GM19467 (cell line): ENCODE results near the gene ITGAX.

Source experiments
- ATAC-seq: cut with Tn5 transposase; IDR thresholded peaks from one replicate; pipeline ENCODE4 v1.9.1; 2021; ENCODE audit warnings: mild to moderate bottlenecking, moderate library complexity; ENCODE audit not compliant: unreplicated experiment

Gene ITGAX

DNA sequence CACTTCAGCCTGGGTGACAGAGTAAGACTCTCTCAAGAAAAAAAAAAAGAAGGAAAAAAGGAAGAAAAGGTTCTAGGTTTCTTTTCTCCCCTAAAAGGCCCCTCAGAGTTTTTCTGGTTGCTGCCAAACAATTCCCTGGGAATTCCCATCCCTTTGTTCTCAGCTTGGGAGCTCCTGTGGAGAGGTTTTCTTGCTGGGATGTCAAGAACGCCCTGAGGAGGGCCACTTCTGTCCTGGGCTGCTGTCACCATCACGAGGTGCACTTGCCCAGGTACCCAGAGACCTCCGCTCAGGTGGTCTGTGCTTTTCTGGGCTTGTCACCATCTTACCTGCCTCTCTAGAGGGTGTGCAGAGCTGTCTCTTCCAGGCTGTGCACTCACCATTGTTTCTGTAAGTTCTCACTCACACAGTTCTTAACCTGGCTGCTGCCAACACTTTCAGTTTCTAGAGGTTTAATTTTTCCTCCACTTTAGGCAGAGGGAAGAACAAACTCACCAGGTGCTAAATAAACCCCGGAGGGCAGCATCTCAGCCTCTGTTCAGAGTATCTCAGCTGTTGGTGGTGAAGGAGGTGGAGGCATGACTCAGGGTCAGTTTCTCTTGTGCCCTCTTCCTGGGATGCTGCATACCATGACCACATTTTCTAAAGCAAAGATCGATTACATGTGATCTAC is 75.5 kb downstream of the ITGAX start:
- no peak for ATAC-seq
